K562 treated with DMSO at 1 percent for 12 hours (cell line): ENCODE measurements around the gene CCAR1. TPM values are rescaled to one million over a fixed set of nuclear protein-coding genes. Genes with fewer than 3 reads are reported as not detected.

Experiments used
- total RNA-seq: library from RNA; unstranded; fragments of 300-600 nt; gene quantifications from 2 replicates; pipeline ENCODE4 v1.2.3, GENCODE V29; 2022; ENCODE audit not compliant: insufficient read depth

CCAR1 gene, protein sequence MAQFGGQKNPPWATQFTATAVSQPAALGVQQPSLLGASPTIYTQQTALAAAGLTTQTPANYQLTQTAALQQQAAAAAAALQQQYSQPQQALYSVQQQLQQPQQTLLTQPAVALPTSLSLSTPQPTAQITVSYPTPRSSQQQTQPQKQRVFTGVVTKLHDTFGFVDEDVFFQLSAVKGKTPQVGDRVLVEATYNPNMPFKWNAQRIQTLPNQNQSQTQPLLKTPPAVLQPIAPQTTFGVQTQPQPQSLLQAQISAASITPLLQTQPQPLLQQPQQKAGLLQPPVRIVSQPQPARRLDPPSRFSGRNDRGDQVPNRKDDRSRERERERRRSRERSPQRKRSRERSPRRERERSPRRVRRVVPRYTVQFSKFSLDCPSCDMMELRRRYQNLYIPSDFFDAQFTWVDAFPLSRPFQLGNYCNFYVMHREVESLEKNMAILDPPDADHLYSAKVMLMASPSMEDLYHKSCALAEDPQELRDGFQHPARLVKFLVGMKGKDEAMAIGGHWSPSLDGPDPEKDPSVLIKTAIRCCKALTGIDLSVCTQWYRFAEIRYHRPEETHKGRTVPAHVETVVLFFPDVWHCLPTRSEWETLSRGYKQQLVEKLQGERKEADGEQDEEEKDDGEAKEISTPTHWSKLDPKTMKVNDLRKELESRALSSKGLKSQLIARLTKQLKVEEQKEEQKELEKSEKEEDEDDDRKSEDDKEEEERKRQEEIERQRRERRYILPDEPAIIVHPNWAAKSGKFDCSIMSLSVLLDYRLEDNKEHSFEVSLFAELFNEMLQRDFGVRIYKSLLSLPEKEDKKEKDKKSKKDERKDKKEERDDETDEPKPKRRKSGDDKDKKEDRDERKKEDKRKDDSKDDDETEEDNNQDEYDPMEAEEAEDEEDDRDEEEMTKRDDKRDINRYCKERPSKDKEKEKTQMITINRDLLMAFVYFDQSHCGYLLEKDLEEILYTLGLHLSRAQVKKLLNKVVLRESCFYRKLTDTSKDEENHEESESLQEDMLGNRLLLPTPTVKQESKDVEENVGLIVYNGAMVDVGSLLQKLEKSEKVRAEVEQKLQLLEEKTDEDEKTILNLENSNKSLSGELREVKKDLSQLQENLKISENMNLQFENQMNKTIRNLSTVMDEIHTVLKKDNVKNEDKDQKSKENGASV
- total RNA-seq = 32.8 and 51.7 TPM in 2 replicates

DNA sequence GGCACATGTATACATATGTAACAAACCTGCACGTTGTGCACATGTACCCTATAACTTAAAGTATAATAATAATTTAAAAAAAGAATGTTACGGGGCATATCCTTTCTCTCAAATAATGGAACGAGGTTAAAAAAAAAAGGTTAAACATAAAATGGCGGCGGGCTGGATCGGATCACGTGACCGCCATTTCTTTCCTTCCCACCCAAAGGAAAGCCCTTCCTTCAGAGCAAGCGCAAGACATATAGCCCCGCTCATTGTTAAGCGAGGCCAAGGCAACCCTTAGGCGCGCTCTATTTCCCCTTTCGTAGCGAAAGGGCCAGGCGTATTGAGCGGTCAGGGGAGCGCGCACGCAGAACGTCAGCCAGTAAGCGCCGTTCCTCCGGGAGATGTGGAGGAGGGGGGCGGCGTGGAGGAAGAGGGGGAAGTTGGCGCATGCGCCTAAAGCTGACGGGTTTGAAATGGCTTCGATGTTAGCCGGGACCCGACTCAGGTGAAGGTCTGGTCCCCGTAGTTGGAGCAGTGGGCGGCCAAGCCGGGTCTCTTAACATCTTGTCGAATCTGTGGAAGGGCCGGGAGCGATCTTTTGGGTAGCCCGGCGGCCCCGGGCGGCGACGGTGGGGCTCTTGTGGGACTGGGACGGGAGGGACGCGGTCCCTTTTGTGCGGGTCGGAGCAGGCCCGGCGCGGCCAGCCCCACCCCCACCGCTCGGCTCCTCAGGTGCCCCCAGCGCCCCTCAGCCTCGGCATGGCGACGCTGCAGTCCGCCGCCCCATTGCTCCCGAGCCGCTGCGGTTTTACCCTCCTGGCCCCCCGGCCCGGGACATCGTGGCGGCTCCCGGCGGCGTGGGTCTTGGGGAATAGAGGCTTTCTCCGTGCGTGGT is at the start of gene CCAR1:
Gene CCAR1 (plus strand): TSS at position 447 of the 880 bp plus-strand sequence. CDS start 1,266 bp downstream, outside the sequence.

DNA sequence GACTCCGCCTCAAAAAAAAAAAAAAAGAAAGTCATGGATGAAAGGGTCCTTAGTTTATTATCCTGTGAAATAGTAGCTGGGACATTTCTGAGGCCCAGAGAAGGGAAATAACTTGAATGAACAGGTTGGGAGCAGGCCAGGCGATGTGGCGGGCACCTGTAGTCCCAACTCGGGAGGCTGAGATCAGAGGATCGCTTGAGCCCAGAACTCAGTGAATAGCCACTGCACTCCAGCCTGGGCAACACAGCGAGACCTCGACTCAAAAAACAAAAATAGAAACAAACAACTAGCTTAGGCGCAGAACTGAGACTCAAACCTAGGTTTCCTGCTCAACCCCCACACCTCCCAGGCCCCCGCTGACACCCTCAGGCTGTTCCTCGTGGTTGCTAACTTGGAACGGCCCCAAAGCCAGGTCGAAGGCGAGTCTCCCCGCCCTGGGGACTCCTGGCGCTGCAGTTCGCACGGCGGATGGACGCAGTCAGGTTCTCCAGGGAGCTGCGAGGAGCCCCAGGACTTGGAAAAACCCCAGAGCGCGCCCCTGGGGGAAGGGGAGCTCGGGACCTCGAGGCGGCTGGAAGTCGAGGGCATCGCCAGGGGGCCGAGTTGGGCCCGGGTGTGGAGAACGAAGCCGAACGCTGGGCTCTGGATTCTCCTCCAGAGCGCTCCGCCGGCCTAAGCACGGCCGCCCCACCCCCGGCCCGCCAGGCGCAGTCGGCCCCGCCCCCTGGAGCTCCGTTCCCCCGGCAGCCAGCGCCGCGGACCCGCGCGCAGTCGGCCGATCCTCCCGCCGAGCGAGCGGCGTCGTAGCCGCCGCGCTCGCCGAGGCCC is 105.9 kb downstream of the CCAR1 start, which contains the start of gene STOX1:
Gene STOX1 (plus strand): TSS at position 768 of the 828 bp plus-strand sequence. CDS start 93 bp downstream, outside the sequence.

Other genes starting within 250 kb of the CCAR1 start
- 8.2 and 28.4 TPM in 2 replicates for gene DNA2, start 249.3 kb upstream of the CCAR1 start, total RNA-seq
- gene SLC25A16, start 193.7 kb upstream of the CCAR1 start, total RNA-seq = 1.9 and 7.6 TPM in 2 replicates
- 0.49 and 5.5 TPM in 2 replicates for gene TET1, start 160.9 kb upstream of the CCAR1 start, total RNA-seq
- 3.4 and 7.5 TPM in 2 replicates for gene STOX1, start 106.3 kb downstream of the CCAR1 start, total RNA-seq
- 34.4 and 43.2 TPM in 2 replicates for gene DDX50, start 180.1 kb downstream of the CCAR1 start, total RNA-seq
- gene DDX21, start 234.9 kb downstream of the CCAR1 start, total RNA-seq = 32.2 and 72.6 TPM in 2 replicates